Retina (tissue), 1 donor: Measurements from ENCODE around the gene TEX101.
"Not testable (repeated sequence)": the region's sequence is repeated elsewhere in the genome, so short reads cannot be mapped to it uniquely, and the experiment has no call there.

Source experiments
- DNase-seq: peaks from one replicate; pipeline ENCODE4 v3.0.0-alpha.2; 2016

TEX101 gene, protein sequence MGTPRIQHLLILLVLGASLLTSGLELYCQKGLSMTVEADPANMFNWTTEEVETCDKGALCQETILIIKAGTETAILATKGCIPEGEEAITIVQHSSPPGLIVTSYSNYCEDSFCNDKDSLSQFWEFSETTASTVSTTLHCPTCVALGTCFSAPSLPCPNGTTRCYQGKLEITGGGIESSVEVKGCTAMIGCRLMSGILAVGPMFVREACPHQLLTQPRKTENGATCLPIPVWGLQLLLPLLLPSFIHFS

DNA sequence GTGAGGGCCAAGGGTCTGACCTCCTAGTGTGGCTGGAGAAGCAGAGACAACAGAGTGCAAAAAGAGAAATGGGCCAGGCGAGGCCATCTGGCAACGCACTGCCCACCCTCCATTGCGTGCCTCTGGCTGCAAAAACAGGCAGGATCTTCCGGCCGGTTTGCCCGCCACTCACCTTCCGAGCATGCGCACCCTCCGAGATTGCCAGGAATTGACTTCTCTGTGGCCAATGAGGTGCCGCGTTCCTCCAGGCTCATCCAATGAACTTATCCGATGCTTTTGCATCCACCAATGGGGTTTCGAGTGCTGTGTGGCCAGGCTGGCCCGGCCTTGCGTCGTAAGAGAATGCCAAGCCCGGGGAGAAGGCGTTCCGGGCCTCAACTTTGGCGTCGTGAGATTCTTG, at the start of gene TEX101:
TSS of gene TEX101 (plus strand) at position 337 of the 400 bp plus-strand sequence. CDS start 1,030 bp downstream, outside the sequence.
- DNase-seq = no peak

DNA sequence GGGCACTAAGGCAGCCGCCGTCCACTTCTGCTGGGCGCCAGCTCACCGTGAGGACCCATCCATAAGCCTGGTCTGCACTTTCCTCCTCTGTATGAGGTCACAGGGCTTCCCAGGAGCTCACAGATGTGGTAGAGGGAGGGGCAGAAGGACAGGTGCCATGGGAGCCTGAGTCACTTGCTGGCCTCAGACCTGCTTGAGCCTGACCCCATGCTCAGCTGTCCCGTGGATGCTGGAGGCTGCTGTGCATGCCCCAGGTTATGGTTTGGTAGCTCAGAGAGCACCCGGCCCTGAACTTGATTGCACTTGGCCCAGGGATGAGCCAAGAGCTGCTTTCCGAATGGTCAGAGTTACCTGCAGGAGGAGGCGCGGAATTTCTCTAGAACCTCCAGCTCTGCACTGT, 49.0 kb upstream of the TEX101 start:
- DNase-seq = not testable (repeated sequence)

DNA sequence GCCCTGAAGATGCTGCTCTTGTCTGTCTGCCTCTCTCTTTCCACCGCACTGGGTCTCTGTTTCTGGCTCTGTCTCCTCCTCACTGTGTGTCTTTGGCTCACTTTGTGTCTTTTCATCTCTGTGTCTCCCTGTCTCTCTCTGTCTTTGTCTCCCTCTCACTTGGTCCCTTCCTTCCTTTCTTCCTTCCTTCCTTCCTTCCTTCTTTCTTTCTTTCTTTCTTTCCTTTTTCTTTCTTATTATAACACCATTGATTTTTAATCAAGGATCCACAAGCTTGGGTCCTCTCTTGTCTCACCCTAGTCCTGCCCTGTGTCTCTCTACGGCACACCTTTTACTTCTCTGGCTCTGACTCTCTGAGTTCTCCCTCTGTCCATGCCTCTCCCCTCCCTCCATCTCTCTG, 46.9 kb upstream of the TEX101 start:
- no peak for DNase-seq

DNA sequence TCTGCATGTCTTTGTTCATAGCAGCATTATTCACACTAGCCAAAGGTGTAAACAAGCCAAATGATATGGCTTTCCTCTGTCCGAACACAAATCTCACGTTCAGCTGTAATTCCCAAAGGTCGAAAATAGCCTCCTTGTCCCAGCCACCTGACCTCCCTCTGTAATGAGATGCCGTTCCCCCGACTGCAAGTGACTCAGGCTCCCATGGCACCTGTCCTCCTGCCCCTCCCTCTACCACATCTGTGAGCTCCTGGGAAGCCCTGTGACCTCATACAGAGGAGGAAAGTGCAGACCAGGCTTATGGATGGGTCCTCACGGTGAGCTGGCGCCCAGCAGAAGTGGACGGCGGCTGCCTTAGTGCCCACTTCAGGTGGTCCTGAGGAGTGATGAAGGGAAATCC, 45.8 kb upstream of the TEX101 start:
- not testable (repeated sequence) for DNase-seq

DNA sequence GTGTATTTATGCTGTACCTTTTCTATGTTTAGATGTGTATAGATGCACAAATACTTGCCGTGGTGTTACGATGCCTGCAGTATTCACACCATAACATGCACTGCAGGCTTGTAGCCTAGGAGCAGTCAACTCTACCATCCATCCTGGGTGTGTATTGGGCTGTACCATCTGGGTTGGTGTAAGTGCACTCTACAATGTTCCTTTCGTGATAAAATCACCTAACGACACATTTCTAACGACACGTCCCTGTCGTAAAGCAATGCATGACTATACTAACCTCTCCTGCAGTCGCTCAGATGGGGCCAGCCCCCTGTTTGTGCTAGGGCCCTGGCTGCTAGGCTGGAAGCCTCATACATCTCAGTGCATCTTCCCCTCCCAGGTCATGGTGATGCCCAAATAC, 42.8 kb upstream of the TEX101 start:
- no peak for DNase-seq

DNA sequence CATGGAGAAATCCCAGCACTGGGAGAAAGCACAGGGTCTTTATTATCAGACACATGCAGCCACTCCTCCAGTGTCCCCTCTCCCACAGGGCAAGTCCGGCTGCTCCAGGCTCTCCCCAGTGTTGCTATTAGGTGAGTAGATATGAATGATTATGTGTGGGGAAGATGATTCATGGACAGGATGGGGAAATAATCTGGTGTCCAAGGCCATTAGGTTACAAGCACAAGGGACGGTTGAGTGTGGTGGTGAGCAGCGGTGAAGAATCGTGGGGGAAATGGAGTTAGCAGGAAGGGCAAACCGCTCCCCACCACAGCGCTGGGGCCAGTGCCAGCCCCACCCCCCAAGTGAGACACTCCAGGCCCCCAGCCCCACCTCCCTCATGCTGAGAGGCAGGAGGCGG, 42.2 kb upstream of the TEX101 start:
- no peak for DNase-seq

DNA sequence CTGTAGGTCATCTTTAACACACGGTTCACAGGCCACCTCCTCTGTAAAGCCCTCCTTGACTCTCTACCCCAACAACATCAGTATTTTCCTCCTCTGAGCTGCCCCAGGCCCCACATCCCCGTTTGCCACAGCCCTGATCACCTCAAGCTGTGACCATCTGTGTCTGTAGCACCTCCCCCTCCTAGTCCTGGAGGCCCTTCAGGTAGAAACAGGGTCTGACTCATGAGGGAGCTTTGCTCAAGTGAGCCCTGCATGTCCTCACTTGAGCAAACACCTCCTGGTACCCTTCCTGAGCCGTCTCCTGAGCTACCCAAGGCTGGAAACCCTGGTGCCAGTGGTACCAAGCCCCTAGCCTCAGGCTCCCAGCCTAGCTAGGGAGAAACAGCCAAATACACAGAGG, 37.1 kb upstream of the TEX101 start:
- not testable (repeated sequence) for DNase-seq

DNA sequence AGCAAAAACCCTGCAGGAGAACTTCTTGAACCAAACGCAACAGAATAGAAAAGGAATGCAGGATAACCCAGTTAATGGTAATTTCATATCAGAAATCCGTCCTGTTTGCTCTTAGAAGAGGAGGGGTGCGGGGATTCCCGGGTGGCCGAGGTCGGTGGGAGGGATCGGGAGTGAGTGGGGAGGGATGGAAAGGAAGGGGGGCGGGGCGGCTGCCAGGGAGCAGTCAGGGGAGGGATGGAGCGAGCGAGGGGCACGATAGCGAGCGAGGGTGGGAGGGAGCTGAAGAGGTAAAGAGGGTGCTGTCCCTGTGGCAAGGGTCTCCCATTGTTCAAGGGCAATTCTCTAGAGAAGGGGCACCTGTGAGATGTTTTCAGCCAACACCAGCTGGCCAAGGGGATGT, 34.7 kb upstream of the TEX101 start:
- DNase-seq = no peak

DNA sequence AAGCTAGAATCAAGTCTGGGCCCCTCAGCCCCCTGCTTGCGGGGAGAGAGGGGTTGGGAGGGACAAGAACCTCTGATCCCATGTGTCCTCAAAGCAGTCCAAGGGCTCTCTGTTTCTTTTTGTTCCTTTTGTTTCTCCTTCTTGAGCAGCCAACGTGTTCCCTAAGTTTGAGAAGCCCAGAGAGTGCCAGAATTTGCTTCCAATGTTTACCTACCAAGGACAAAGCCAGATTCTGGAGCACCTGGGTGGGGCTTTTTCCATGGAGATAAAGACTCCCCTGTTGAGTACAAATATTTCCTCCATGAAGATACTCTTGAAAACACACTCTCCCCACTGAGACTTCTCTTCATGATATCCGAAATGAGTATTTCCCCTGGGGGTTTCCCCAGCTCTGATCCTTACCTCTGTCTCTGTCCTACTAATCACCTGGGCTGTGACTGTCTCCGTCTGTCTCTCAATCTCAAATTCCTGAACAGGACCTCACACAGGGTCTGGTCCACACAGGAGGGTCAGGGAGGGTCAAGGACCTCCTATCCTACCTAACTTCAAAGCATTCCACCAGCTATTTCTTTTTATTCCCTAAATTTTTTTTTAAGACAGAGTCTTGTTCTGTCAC, 33.8 kb upstream of the TEX101 start:
- no peak for DNase-seq

DNA sequence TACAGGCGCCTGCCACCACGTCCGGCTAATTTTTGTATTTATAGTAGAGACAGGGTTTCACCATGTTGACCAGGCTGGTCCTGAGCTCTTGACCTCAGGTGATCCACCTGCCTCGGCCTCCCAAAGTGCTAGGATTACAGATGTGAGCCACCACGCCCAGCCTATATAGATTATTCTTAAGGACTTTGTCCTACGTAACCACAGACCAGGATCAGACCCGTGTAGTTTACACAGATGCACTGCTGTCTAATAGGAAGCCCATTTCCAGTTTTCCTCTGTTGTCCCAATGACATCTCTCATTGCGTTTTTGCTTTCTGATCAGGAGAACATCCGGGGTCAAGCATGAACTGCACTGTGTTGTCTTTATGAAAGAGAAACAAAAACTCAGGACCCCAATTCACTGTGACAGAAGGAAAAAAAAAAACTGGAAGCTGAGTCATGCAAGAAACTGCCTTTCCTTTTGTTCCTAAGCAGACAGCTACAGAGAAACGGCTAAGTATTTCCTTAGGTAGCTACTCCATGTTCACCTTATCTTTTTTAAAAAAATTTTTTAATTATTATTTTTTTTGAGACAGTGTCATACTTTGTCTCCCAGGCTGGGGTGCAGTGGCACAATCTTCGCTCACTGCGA, 32.0 kb upstream of the TEX101 start:
- not testable (repeated sequence) for DNase-seq

DNA sequence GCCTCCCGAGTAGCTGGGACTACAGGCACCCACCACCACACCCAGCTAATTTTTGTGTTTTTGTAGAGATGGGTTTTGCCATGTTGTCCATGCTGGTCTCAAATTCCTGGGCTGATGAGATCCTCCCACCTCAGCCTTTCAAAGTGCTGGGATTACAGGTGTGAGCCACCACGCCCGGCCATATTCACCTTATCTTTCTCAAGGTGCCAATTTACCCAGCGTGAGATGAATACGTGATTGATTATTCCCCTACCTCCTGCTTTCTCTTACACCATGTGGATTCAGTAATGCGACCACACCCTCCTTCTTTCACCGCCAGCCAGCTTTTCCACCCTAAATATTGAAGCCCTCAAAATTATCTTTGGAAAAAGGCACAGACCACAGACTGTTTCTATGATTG, 31.4 kb upstream of the TEX101 start:
- DNase-seq = not testable (repeated sequence)

DNA sequence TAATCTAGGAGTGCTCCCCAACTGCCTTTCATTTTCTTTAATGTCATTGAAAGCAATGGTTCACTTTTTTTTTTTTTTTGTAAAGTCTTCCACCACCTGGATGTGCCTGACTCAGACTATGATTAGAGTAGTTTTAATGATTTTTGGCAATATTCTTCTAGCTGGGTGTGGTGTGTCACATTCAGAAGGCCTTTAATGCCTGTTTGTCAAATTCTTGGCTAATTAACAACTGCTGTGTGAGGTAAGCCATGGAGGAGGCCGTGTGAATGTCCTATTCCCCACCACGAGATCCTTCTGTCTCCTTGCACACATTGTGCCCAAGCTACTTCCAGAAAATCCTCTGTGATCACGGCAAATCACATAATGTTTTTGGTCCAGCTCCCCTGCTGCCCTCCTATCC, 30.9 kb upstream of the TEX101 start:
- not testable (repeated sequence) for DNase-seq

DNA sequence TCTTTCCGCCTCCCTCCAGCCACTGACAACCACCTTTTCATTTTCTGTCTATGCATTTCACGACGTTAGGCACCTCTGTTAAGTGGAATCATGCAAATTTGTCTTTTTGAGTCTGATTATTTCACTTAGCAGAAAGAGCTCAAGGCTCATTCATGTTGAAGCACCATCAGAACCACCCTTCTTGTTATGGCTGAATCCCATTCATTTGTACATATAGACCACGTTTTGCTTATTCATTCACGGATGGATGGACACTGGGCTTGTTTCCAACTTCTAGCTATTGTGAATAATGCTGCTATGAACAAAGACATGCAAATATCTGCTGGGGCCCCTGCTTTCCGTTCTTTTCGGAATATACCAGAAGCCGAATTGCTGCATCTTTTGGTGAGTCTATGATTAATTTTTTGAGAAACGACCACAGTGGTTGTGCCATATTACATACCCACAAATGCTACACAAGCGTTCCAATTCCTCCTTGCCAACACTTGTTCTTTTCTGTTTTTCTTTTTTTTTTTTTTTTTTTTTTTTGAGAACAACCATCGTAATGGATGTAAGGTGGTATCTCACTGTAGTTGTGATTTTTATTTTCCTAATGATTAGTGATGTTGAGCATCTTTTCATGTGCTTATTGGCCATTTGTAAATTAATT, 23.7 kb upstream of the TEX101 start:
- peak; percentile 12 for DNase-seq

DNA sequence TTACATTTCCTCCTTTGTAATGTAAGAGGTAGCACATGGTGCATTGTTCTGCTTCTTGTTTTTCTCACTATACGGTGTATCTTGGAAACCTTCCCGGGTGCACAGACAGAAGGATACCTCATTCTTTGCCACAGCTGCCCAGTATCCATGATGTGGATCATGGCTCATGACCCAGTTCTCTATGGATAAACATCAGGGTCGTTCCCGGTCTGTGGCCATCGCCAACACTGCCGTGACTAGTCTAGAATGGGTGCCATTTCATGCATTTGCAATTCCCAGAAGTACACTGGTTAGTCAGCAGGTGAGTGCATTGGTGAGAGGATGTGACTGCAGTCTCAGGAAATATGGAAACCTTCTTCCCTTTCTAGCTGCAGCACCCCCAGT, 23.1 kb upstream of the TEX101 start:
- DNase-seq = not testable (repeated sequence)

DNA sequence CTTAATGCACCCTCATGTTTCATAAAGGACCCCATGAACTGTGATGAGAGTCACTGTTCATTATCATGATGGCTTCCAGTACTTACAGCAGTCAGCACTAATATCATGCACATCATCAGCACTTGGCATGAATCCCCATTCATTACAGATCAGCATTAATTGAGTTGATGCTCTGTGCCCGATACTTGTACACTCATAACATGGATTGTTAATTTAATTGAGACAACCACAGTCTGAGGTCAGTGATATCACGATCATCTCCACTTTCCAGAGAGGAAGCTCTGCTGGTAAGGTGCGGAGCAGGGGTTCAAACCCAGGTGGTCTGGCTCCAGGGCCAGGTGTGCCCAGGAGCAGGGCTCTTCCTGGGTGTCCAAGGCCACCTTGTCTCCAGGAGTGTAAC, 21.2 kb upstream of the TEX101 start:
- DNase-seq = not testable (repeated sequence)

DNA sequence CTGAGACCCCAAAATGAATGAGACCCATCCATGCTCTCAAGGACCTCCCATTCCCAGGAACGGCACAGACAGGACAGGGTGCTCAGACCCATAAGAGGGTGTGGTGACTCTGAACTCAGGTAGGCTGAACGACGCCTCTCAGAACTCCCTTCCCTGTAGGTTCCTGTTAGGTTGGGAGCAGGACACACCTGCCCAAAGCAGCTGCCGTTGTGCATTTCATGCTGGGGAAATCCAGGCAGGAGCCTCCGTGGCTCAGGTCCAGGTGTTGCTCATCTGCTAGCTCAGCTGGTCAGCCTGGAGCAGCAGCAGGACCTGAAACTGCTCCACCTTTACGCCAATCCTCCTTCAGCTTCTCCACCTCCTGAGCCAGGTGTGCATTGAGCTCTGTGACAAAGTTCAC, 19.1 kb upstream of the TEX101 start:
- no peak for DNase-seq

DNA sequence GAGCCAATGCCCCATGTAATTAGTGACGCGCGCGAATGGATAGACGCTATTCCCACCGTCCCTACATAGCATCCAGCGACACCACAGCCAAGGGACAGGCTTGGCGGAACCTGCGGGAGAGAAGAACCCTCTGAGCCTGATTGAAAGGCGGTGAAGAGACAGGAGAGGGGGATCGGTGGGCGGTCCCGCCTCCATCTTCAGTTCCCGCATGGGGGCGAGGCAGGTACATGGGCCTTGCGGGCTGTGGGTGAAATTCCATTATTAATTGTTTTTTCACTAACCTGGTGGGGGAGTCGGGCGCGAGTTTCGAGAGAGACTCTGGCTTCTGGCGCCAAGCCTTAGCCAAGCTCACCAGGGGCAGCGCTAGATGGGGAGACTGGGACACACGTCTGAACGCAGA, 8.4 kb upstream of the TEX101 start:
- peak; percentile 8 for DNase-seq

DNA sequence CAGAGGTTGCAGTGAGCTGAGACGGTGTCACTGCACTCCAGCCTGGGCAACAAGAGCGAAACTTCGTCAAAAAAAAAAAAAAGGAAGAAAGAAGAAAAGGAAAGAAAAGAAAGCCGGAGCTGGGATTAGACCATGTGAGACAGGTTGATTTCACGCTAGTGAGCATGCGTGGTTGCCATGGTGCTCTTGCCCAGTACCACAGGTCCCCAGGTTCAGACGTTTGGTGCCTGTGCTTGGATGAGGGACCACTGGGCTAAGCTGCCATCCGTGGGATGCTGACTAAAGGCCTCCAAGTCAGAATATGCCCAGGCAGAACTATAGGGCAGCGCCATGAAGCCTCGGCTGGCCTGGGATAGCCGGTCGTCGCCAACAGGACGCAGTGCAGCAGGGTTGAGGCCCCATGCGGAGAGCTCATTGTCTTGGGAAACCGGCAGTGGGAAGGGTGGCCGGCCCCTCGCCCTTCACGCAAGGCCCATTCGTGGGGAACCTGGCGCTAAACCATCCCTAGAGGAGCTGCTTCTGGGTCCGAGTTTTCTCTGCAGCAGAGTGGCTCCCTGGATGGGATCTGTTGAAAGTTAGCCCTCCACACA, 7.2 kb upstream of the TEX101 start:
- no peak for DNase-seq

DNA sequence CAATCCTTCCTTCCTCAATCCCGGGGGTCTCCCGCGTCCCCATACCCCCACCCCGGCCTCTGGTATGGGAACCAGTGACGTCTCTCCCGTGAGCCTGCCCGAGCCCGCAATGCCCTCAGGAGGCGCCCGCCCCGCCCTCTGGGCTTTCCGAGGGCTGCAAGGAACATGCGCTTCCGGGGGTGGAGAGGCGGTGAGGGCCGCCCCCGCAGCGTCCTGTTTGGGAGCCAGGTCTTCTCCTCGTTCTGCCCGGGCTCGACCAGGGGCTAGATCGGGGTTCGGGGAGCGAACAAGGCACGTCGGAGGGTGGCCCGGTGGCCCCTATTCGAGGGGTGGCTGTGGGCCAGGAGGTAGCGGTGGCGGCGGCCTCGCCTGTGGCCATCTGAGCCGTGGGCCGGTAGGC, 6.6 kb upstream of the TEX101 start:
- DNase-seq = no peak

DNA sequence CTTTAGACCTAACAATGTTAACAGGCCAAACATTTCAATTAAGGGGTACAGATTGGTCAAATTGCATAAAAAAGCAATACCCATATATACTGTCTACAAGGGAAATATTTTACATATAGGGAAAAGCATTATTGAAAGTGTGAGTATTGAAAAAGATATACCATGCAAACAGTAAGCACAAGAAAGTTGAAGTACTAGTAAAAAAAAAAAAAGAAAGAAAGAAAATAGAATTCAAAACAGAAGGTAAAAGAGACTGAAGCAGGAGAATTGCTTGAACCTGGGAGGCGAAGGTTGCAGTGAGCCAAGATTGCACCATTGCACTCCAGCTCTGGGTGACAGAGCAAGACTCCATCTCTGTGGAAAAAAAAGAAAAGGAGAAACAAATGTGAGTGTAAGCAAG, 5.3 kb upstream of the TEX101 start:
- DNase-seq = no peak

DNA sequence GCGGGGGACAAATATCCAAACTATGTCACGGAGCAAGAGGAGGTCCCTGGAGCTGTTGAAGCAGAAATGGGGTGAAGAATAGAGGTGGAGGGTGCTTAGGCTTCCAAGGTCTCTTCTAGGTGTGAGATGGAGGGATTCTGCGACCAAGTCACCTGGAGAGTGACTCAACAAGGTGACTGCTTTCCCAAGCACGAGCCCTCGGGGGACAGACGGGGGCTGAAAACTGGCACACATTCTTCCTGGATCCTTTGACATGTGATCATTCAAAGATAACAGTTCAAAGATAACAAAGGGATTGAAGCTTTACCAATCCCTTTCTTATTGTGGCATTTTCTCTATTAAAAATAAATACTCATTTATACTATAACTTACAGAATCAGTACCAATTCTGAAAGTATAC, 2.2 kb upstream of the TEX101 start:
- no peak for DNase-seq

DNA sequence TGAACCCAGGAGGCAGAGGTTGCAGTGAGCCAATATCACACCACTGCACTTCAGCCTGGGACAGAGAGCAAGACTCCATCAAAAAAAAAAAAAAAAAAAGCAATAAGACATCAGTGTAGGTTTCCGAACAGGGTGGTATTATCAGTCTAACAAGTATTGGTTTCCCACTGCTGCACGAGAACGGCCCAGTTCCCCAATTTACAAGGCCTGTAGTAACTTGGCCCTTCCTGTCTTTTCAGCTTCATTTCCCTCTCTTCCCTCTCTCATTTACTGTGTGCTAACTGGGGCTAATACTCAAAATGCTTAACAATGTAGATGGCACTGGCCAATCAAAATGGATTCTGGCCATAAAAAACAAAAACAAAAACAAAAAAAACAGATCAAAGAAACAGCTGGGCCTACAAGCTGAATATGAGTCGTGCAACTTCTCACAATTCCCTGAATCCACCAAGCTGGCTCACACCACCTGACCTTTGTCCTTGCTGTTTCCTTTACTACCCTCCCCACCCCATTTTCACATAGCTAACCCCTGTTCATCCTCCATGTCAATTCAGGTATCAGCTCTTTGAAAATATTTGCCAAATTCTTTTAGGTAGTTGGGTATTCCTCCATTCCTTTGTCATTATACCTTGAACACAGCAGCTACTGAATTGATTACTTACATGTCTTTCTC, 2.4 kb downstream of the TEX101 start:
- no peak for DNase-seq

DNA sequence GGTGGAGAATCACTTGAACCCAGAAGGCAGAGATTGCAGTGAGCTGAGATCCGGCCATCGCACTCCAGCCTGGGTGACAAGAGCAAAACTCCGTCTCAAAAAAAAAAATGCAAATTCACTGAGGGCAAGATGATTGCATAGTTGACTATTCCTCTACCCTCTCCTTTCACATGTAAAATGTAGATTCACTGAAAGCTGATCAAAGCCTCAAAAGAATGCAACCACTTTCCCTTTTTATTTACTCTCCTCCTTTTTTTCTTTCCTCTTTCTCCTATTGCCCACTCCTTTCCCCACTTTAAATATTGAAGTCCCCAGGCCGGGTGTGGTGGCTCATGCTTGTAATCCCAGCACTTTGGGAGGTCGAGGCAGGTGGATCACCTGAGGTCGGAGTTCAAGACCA, 6.3 kb downstream of the TEX101 start:
- no peak for DNase-seq
